HEK293 (cell line): ENCODE data around the gene CHKA.

Experiments used
- CTCF ChIA-PET: fragments of 350-600 bp; formaldehyde crosslinking; extraction: SDS; loops from one replicate; lab custom pipeline; 2021; ENCODE audit warnings: antibody characterized with exemption; lab: Yijun Ruan, JAX
- POLR2A ChIA-PET: fragments of 300-600 bp; formaldehyde crosslinking; extraction: SDS; loops from one replicate; lab custom pipeline; 2020; ENCODE audit warnings: antibody characterized with exemption, inconsistent platforms; lab: Yijun Ruan, JAX
- H3K27ac ChIP-seq: fragments of 200-500 bp; sonication (Bioruptor generic); 2 replicates; pipeline ENCODE4 v1.5.1; 2014; ENCODE audit warnings: low read depth, low read length, control low read depth, inconsistent platforms; ENCODE audit errors: extremely low read depth
- H3K36me3 ChIP-seq, 2 experiments: fragments of 200-500 bp in 1 of 2; sonication (Bioruptor generic) in 1 of 2; 1 replicate in 1 of 2; 2 replicates in 1 of 2; pipeline ENCODE4 v1.5.1; 2014 to 2017; ENCODE audit warnings: inconsistent platforms in 2 of 2, low read length in 2 of 2; ENCODE audit not compliant: control insufficient read depth in 2 of 2, insufficient read depth in 1 of 2
- H3K4me1 ChIP-seq: fragments of 200-500 bp; sonication (Bioruptor generic); 2 replicates; pipeline ENCODE4 v1.5.1; 2014; ENCODE audit warnings: mild to moderate bottlenecking, low read length, inconsistent platforms; ENCODE audit not compliant: control insufficient read depth, insufficient read depth
- H3K4me3 ChIP-seq: 2 replicates; pipeline ENCODE4 v1.5.1; 2011; ENCODE audit warnings: low read depth, mild to moderate bottlenecking, control low read depth, low read length, moderate library complexity
- H3K9me3 ChIP-seq: fragments of 200-500 bp; sonication (Bioruptor generic); 2 replicates; pipeline ENCODE4 v1.5.1; 2014; ENCODE audit warnings: low read depth, low read length, inconsistent platforms; ENCODE audit not compliant: control insufficient read depth, insufficient read depth
- AEBP2 ChIP-seq: fragments of 450-650 bp; formaldehyde crosslinking; IDR thresholded peaks from 2 replicates; pipeline ENCODE4 v1.5.1; 2016; ENCODE audit warnings: missing biosample characterization, missing genetic modification characterization, borderline replicate concordance
- BCL11B ChIP-seq: fragments of 450-650 bp; formaldehyde crosslinking; IDR thresholded peaks from 2 replicates; pipeline ENCODE4 v1.5.1; 2016; ENCODE audit warnings: low read depth, missing biosample characterization, missing genetic modification characterization
- ELK4 ChIP-seq: IDR thresholded peaks from 2 replicates; pipeline ENCODE4 v1.6.1; 2011; ENCODE audit warnings: mild to moderate bottlenecking, low read depth, low read length, borderline replicate concordance
- FEZF1 ChIP-seq: fragments of 450-650 bp; formaldehyde crosslinking; IDR thresholded peaks from 2 replicates; pipeline ENCODE4 v1.5.1; 2016; ENCODE audit warnings: missing biosample characterization, missing genetic modification characterization
- OSR2 ChIP-seq: fragments of 450-650 bp; formaldehyde crosslinking; IDR thresholded peaks from 2 replicates; pipeline ENCODE4 v1.5.1; 2016; ENCODE audit warnings: missing biosample characterization, missing genetic modification characterization
- TRIM28 ChIP-seq: IDR thresholded peaks from 2 replicates; pipeline ENCODE4 v1.6.1; 2011; ENCODE audit warnings: low read length, control low read depth, borderline replicate concordance
- ZBTB10 ChIP-seq: fragments of 450-650 bp; formaldehyde crosslinking; IDR thresholded peaks from 2 replicates; pipeline ENCODE4 v1.5.1; 2016; ENCODE audit warnings: missing biosample characterization, missing genetic modification characterization
- ZBTB44 ChIP-seq: fragments of 450-650 bp; IDR thresholded peaks from 2 replicates; pipeline ENCODE4 v1.5.1; 2018; ENCODE audit warnings: missing biosample characterization, mild to moderate bottlenecking, missing genetic modification characterization
- ZFP69B ChIP-seq: fragments of 450-650 bp; formaldehyde crosslinking; IDR thresholded peaks from 2 replicates; pipeline ENCODE4 v1.5.1; 2016; ENCODE audit warnings: missing biosample characterization, missing genetic modification characterization
- ZNF132 ChIP-seq: fragments of 450-650 bp; formaldehyde crosslinking; IDR thresholded peaks from 2 replicates; pipeline ENCODE4 v1.5.1; 2017; ENCODE audit warnings: missing biosample characterization, missing genetic modification characterization, borderline replicate concordance
- ZNF138 ChIP-seq: fragments of 450-650 bp; formaldehyde crosslinking; IDR thresholded peaks from 2 replicates; pipeline ENCODE4 v1.5.1; 2016; ENCODE audit warnings: missing biosample characterization, missing genetic modification characterization, borderline replicate concordance
- ZNF174 ChIP-seq: fragments of 450-650 bp; formaldehyde crosslinking; IDR thresholded peaks from 2 replicates; pipeline ENCODE4 v1.5.0; 2017; ENCODE audit warnings: missing biosample characterization, mild to moderate bottlenecking, missing genetic modification characterization
- ZNF223 ChIP-seq: fragments of 450-650 bp; formaldehyde crosslinking; IDR thresholded peaks from 2 replicates; pipeline ENCODE4 v1.5.1; 2016; ENCODE audit warnings: missing biosample characterization, missing genetic modification characterization
- ZNF239 ChIP-seq: fragments of 450-650 bp; formaldehyde crosslinking; IDR thresholded peaks from 2 replicates; pipeline ENCODE4 v1.5.1; 2016; ENCODE audit warnings: missing biosample characterization, missing genetic modification characterization
- ZNF274 ChIP-seq, 2 experiments: fragments of 200-500 bp in 1 of 2; fragments of 450-650 bp in 1 of 2; sonication (Bioruptor generic) in 1 of 2; formaldehyde crosslinking in 1 of 2; IDR thresholded peaks; 2 replicates each; pipeline versions ENCODE4 v1.5.1 to v1.6.1; 2014 to 2016; ENCODE audit warnings: borderline replicate concordance in 1 of 2, inconsistent platforms in 1 of 2, low read length in 1 of 2, missing biosample characterization in 1 of 2, missing genetic modification characterization in 1 of 2
- ZNF596 ChIP-seq: fragments of 450-650 bp; IDR thresholded peaks from 2 replicates; pipeline ENCODE4 v1.5.0; 2018; ENCODE audit warnings: missing biosample characterization, mild to moderate bottlenecking, missing genetic modification characterization, moderate library complexity
- ZNF791 ChIP-seq: fragments of 450-650 bp; formaldehyde crosslinking; IDR thresholded peaks from 2 replicates; pipeline ENCODE4 v1.5.1; 2016; ENCODE audit warnings: missing biosample characterization, missing genetic modification characterization

Gene CHKA

DNA sequence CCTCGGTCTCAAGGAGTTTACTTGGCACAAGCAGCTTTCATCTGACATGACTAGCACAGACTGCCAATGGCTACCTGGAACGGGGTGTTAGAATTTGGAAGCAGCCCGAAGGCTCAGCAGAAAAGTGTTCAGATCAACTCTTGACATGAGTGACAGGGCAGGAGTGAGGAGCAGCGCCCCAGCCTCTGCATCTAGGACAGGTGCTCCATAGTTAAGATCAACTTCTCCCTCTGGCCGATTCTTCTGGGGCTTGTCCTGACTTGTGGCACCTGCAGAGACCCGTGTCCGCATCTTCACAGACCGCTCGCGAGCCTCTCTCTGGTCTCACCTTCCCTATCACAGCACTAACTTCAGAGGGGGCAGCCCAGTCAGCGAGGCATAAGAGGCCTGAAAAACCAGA lies 42.5 kb upstream of the CHKA start:
- POLR2A ChIA-PET: interaction anchor here (1.0 kb wide), 1 partner anchor 36 kb away, joined by 3 read pairs; no protein-coding TSS in a partner anchor

GRCh38 chr11:68160100-68160695 lies 39.0 kb upstream of the CHKA start:
- no peaks in the 10 kb centered on the region for H3K9me3 ChIP-seq
- POLR2A ChIA-PET: no interaction called here
- TF ChIP-seq ZNF596 (tag by site-specific recombination) (no peak), ZBTB44 (tag by site-specific recombination) (no peak)
- H3K27ac ChIP-seq: no peak overlapping the region
- H3K36me3 ChIP-seq: peaks cover 0 to 26% of the 10 kb centered on the region in 2 experiments; a peak in 1 of 3 replicates
- no peak overlapping the region for H3K4me3 ChIP-seq
- no peaks in the 10 kb centered on the region for H3K4me1 ChIP-seq
- CTCF ChIA-PET: no interaction called here

More for the DNA sequence above, 42.5 kb upstream of the CHKA start:
- Histone ChIP-seq H3K27ac (no peak overlapping the region), H3K4me1 (no peaks in the 10 kb centered on the region), H3K36me3 (peaks cover 14 to 45% of the 10 kb centered on the region in 2 experiments), H3K9me3 (no peaks in the 10 kb centered on the region), H3K4me3 (no peak overlapping the region)
- no peak for TF ChIP-seq AEBP2
- TF ChIP-seq ZNF132 (tag by site-specific recombination): no peak
- no peak for TF ChIP-seq ZNF138 (tag by site-specific recombination)
- TF ChIP-seq BCL11B (tag by site-specific recombination): no peak
- TF ChIP-seq ZBTB10 (tag by site-specific recombination): no peak
- no peak for TF ChIP-seq ELK4
- no peak for TF ChIP-seq ZNF174
- TF ChIP-seq ZNF274 (IDR thresholded peaks at IDR 0.05; ENCODE audit: low read length): no peak
- no peak for TF ChIP-seq ZNF274 (tag by site-specific recombination; IDR thresholded peaks at IDR 0.05; ENCODE audit: borderline replicate concordance)
- no peak for TF ChIP-seq FEZF1 (tag by site-specific recombination)
- CTCF ChIA-PET: interaction anchor here (0.6 kb wide), 1 partner anchor 36 kb away, joined by 3 read pairs; no protein-coding TSS in a partner anchor

- H3K9me3 ChIP-seq: no peaks in the 10 kb centered on the region
- TF ChIP-seq ZNF223 (tag by site-specific recombination) (no peak), ZNF791 (tag by site-specific recombination) (no peak), ZNF132 (tag by site-specific recombination) (no peak), ZFP69B (tag by site-specific recombination) (no peak), TRIM28 (no peak), OSR2 (tag by site-specific recombination) (no peak), ZNF239 (tag by site-specific recombination) (no peak), ZNF596 (tag by site-specific recombination) (no peak)
- TF ChIP-seq, all 188 proteins: peak for 0
- H3K27ac ChIP-seq: no peak overlapping the region
- no peaks in the 10 kb centered on the region for H3K4me1 ChIP-seq
- POLR2A ChIA-PET: interaction anchor here (0.6 kb wide), 1 partner anchor 15 kb away, joined by 7 read pairs; no protein-coding TSS in a partner anchor
- peaks cover 0 to 25% of the 10 kb centered on the region in 2 experiments; a peak in 1 of 3 replicates for H3K36me3 ChIP-seq
- H3K4me3 ChIP-seq: no peak overlapping the region
- CTCF ChIA-PET: interaction anchor here (0.5 kb wide), 1 partner anchor 36 kb away, joined by 3 read pairs; no protein-coding TSS in a partner anchor
Observed at GRCh38 chr11:68159665-68160064, 38.5 kb upstream of the CHKA start.
